GM12873 (cell line): Measurements from ENCODE around the gene ARHGEF11.

Source experiments
- TF ChIP-seq, protein P1 (sequence below): IDR thresholded peaks from 2 replicates; pipeline ENCODE4 v1.5.1; 2012; ENCODE audit warnings: low read depth, mild to moderate bottlenecking, moderate library complexity, low read length, control low read depth; ENCODE audit not compliant: insufficient read depth; ENCODE audit errors: missing control alignments

The ARHGEF11 gene

DNA sequence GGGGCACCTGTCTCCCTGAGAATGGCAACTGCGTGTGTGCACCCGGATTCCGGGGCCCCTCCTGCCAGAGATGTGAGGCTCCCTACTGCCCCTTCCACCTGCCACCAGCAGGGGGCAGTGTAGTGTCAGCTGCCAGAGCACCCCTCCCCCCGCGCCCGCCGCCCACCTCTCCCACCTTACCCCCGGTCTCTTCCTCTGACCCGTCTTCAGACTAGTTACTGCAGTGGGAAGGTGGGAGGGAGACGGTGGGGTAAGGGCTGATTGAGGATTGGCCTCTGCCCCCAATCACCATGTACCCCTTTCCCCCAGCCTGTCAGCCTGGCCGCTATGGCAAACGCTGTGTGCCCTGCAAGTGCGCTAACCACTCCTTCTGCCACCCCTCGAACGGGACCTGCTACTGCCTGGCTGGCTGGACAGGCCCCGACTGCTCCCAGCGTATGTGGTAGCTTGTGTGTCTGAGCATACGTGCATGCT, 135.2 kb downstream of the ARHGEF11 start:
- TF ChIP-seq, protein P1, sequence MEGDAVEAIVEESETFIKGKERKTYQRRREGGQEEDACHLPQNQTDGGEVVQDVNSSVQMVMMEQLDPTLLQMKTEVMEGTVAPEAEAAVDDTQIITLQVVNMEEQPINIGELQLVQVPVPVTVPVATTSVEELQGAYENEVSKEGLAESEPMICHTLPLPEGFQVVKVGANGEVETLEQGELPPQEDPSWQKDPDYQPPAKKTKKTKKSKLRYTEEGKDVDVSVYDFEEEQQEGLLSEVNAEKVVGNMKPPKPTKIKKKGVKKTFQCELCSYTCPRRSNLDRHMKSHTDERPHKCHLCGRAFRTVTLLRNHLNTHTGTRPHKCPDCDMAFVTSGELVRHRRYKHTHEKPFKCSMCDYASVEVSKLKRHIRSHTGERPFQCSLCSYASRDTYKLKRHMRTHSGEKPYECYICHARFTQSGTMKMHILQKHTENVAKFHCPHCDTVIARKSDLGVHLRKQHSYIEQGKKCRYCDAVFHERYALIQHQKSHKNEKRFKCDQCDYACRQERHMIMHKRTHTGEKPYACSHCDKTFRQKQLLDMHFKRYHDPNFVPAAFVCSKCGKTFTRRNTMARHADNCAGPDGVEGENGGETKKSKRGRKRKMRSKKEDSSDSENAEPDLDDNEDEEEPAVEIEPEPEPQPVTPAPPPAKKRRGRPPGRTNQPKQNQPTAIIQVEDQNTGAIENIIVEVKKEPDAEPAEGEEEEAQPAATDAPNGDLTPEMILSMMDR: peak; percentile 88

DNA sequence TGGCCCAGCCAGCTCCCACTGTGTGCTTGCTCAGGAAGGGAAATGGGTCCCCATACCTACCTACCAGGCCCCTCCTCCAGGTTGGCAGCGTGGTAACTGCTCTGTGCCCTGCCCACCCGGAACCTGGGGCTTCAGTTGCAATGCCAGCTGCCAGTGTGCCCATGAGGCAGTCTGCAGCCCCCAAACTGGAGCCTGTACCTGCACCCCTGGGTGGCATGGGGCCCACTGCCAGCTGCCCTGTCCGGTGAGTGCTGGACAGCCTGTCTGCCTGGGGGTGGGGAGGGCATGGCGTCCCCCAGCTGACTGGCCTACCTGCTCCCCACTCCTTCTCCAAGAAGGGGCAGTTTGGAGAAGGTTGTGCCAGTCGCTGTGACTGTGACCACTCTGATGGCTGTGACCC, 135.9 kb downstream of the ARHGEF11 start:
- TF ChIP-seq, protein P1: no peak

DNA sequence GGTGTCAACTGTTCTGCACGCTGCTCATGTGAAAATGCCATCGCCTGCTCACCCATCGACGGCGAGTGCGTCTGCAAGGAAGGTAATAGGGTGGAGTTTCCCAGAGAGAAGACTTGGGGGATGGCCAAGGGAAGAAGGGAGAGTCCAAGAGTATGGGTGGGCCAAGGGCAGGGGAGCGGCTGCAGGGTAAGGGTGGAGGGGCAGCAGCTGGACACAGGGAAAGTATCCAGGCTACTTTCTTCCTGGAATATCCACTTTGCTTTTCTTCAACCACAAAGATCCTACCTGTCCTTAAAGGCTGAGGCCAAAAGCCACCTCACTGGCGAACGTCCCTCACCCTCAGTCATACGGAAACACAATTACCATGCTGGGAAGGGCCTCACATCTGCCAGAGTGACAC, 136.6 kb downstream of the ARHGEF11 start:
- TF ChIP-seq, protein P1: no peak

DNA sequence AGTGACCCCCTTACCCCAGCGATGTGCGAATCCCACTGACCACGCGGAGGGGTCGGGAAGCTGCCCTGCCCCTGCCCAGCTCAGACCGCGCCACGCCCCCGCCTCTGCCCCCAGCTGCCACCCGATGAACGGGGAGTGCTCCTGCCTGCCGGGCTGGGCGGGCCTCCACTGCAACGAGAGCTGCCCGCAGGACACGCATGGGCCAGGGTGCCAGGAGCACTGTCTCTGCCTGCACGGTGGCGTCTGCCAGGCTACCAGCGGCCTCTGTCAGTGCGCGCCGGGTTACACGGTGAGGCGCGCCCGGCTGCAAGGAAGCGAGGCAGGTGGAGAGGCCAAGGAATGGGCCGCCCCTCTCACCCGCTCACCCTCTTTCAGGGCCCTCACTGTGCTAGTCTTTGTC, 137.0 kb downstream of the ARHGEF11 start:
- TF ChIP-seq, protein P1: no peak

DNA sequence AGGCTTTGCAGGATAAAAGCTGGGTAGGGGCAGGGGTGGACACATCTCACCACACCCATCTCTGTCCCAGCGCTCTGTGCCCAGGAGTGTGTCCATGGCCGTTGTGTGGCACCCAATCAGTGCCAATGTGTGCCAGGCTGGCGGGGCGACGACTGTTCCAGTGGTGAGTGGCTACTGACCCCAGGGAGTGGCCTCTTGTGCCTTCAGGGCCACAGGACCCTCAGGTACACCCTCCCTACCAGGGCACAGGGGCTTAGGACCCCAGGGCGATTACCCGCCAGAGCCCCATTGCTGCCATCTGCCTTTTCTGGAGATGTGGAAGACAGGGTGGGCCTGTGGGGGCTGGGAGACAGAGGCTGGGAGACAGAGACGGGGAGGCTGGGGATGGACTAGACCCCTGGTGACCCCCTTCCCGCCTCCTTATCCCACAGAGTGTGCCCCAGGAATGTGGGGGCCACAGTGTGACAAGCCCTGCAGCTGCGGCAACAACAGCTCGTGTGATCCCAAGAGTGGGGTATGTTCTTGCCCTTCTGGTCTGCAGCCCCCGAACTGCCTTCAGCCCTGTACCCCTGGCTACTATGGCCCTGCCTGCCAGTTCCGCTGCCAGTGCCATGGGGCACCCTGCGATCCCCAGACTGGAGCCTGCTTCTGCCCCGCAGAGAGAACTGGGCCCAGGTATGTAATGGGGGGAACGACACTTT, 139.2 kb downstream of the ARHGEF11 start:
- TF ChIP-seq, protein P1: no peak

DNA sequence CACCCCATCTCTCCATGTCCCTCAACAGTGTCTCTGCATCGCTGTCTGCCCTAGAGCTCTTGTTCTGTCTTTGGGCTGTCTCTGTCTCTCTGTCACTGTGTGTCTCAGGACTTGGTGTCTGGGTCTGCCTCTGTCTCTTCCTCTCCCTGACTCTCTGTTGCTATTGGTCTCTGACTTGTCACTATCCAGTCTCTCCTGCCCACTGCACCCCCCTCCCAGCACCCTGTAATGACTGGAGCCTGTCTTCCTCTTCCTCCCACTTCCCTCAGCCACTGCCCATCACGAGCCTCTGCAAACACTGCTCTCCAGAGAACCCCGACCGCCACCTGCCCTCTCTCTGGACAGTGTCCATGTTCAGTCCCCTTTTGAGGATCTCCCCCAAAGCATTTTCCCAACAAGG, 139.9 kb downstream of the ARHGEF11 start:
- TF ChIP-seq, protein P1: no peak

DNA sequence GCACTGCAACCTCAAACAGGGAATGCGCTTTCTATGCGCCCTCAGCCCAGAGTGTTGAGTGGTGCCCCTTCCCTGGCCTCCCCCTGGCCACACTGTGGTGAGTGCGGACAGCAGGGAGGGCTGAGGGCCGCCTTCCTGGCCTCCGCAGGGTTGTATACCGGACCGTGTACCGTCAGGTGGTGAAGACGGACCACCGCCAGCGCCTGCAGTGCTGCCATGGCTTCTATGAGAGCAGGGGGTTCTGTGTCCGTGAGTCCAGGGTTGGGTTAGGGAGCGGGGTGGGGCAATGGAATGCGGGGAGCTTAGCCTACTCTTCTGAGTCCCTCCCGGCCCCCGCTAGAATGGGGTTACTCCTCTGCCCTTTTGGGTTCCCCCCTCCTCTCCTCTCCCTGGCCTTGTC, 140.4 kb downstream of the ARHGEF11 start:
- TF ChIP-seq, protein P1: no peak
